Breast epithelium (tissue), 3 donors: ENCODE measurements around the gene ARID3C.

Experiments used
- CTCF ChIP-seq, 3 donors: fragments of 450-650 bp; IDR thresholded peaks; one replicate each; pipeline ENCODE4 v1.5.1; 2016 to 2017; ENCODE audit warnings: antibody characterized with exemption in 3 of 3, mild to moderate bottlenecking in 3 of 3, moderate library complexity in 3 of 3
- POLR2A ChIP-seq: fragments of 450-650 bp; IDR thresholded peaks from one replicate; pipeline ENCODE4 v1.6.1; 2016; ENCODE audit warnings: antibody characterized with exemption, mild to moderate bottlenecking, moderate library complexity

GRCh38 chr9:34578241-34579103 is 50.4 kb downstream of the ARID3C start:
- TF ChIP-seq CTCF (IDR thresholded peaks at IDR 0.05) (no peak), POLR2A (no peak)
